ENCODE results near the gene HLCS.

The HLCS gene

DNA sequence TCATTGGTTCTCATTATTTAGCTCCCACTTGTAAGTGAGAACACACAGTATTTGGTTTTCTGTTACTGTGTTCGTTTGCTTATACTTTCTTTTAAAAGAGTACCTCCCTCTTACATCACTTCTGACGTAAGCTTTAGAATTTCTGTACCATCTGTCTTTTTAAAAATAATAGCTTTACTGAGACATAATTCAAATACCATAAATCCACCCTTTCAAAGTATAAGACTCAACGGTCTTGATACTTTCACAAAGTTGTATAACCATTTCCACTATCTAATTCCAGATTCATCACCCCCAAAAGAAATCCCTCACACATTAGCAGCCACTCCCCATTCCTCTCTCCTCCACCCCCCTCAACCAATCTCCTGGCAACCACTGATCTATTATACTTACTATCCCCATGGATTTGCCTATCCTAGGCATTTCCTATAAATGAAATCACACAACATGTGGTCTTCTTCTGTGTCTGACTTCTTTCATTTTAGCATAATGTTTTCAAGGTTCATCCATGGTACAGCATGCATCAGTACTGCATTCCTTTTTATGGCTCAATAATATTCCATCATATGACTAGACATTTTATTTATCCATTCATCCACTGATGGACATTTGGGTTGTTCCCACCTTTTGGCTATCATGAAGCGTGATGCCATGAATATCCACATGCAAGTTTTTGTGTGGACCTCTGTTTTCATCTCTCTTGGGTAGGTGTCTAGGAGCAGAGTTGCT, 104.7 kb downstream of the HLCS start:
- no peak overlapping the region for H3K9ac ChIP-seq (ENCODE audit: low read length)
- no peaks in the 10 kb centered on the region for H3K9me3 ChIP-seq (ENCODE audit: control insufficient read depth, low read depth, low read length)
- no peaks in the 10 kb centered on the region for H3K36me3 ChIP-seq (ENCODE audit: control insufficient read depth, low read depth, low read length)
- peaks cover 2% of the 10 kb centered on the region for H3K4me1 ChIP-seq (ENCODE audit: control insufficient read depth, low read depth, low read length)
- no peak overlapping the region for H3K27ac ChIP-seq (ENCODE audit: low read length)
- H3K4me3 ChIP-seq (ENCODE audit: low read length): no peak overlapping the region
- H3K27me3 ChIP-seq (ENCODE audit: control insufficient read depth, insufficient read depth, low read length): no peaks in the 10 kb centered on the region

DNA sequence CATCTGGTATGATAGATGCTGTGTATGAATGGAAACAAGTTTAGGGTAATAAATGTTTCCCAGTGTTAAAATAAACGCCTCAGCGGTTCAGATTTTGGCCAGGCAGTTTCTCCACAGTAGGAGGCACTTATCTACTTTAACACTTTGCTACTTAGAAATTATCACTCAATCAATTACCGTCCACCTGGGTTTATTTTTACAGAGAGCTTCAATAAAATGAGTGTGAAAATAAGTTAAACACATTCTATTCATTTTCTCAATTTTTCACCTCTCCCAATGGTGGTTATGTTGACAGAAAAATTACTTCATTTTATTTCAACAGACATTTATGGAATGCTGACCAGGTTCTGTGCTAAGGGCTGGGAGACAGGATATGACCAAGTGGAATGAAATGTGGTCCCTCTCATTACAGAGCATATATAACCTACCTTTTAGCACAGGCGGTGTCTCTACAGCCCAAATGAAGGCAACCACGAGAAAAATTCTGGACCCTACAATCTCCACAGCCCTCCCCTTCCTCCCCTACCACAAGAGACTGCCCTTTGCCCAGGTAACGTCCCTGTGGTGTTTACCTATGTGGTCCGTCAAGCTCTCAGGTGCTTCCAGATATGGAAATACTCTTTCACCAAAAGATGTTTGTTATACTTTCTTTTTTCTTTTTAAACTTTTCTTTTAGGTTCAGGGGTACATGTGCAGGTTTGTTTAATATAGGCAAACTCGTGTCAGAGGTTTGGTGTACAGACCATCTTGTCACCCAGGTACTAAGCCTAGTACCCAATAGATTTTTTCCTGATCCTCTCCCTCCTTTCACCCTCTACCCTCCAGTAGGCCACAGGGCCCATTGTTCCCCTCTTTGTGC, 105.5 kb downstream of the HLCS start:
- Histone ChIP-seq H3K36me3 (ENCODE audit: control insufficient read depth, low read depth, low read length) (no peaks in the 10 kb centered on the region), H3K4me1 (ENCODE audit: control insufficient read depth, low read depth, low read length) (peaks cover 2% of the 10 kb centered on the region), H3K27ac (ENCODE audit: low read length) (no peak overlapping the region), H3K9me3 (ENCODE audit: control insufficient read depth, low read depth, low read length) (no peaks in the 10 kb centered on the region), H3K4me3 (ENCODE audit: low read length) (no peak overlapping the region), H3K27me3 (ENCODE audit: control insufficient read depth, insufficient read depth, low read length) (no peaks in the 10 kb centered on the region), H3K9ac (ENCODE audit: low read length) (no peak overlapping the region)

DNA sequence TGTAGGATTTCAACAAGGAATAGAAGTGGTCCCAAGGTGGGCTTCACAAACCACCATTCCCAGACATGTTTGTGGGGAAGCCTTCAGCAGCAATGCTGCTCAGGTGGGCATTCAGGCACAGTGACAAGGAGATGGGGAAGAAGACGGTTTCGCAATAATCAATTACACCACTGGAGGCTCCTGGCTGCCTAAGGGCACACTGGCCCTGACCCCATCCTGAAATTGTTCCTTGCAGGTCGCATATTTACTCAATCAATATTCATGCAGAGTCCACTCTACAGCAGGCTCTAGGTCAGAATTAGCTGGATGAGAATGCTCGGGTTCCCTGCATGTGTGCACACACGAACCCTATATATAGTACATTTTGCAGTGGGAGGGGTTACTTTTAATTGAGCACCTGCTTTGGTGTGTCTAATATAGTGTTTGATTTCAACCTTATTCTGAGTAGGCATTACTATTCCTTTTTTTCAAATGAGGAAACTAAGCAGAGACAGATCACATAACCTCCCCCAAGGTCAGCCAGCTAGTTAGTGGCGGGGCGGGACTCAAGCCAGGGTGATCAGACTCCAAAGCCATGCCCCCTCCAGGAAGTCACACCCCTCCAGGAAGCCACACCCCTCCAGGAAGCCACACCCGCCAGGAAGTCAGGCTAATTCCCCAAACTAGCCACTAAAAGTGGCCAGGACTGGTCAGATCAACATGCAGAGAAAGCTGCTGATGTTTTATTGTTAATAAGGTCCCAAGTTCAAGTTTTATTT, 106.5 kb downstream of the HLCS start:
- Histone ChIP-seq H3K27ac (ENCODE audit: low read length) (no peak overlapping the region), H3K9ac (ENCODE audit: low read length) (no peak overlapping the region), H3K36me3 (ENCODE audit: control insufficient read depth, low read depth, low read length) (no peaks in the 10 kb centered on the region), H3K27me3 (ENCODE audit: control insufficient read depth, insufficient read depth, low read length) (no peaks in the 10 kb centered on the region), H3K4me1 (ENCODE audit: control insufficient read depth, low read depth, low read length) (peaks cover 2% of the 10 kb centered on the region), H3K4me3 (ENCODE audit: low read length) (no peak overlapping the region), H3K9me3 (ENCODE audit: control insufficient read depth, low read depth, low read length) (no peaks in the 10 kb centered on the region)

DNA sequence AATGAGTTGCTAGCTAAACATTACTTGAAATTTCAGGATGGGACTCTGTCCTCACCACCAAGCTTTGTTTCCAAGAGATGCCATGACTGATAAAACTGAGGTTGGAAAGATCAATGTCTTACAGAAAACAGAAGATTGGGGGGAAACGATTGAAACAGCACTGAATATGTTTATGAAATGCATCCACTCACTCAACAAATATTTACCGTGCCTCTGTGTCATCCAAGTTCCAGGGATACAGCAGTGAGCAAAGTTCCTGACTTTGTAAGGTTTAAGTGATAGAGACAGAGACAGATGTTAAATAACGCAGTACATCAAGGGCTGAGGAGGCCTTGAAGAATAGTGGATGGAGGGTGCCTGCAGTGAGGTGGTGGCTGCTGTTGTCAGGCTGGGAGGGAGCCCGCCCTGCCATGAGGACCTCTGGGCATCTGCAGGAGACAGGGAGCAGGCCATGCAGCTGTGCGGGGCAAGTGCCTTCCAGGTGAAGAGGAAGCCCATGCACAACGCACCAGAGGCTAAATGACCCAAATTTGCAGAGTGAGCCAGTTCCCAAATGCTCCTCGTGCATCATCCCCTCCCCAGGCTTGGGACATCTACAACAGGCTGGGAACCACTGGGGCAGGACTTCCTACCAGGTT, 108.0 kb downstream of the HLCS start:
- no peaks in the 10 kb centered on the region for H3K27me3 ChIP-seq (ENCODE audit: control insufficient read depth, insufficient read depth, low read length)
- H3K9ac ChIP-seq (ENCODE audit: low read length): no peak overlapping the region
- no peaks in the 10 kb centered on the region for H3K36me3 ChIP-seq (ENCODE audit: control insufficient read depth, low read depth, low read length)
- no peaks in the 10 kb centered on the region for H3K9me3 ChIP-seq (ENCODE audit: control insufficient read depth, low read depth, low read length)
- peaks cover 5% of the 10 kb centered on the region for H3K4me1 ChIP-seq (ENCODE audit: control insufficient read depth, low read depth, low read length)
- no peak overlapping the region for H3K27ac ChIP-seq (ENCODE audit: low read length)
- no peak overlapping the region for H3K4me3 ChIP-seq (ENCODE audit: low read length)

DNA sequence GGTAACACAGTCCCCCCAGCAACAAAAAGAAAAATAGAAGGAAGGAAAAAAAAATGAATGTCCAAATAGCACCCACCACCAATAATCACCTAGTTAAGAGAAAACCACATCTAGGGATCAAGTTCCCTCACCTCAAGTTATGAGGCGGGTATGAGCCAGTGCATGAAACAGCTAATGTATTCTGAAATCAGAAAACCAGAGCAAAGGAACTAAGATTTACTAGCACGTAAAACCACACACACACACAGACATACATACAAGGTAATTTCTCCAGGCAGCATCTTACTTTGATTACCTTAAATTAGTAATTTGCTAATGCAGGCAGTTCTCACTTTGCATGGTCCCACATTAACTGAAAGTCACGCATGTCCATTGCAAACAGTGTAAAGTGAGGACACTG, 109.8 kb downstream of the HLCS start:
- Histone ChIP-seq H3K27ac (ENCODE audit: low read length) (no peak overlapping the region), H3K27me3 (ENCODE audit: control insufficient read depth, insufficient read depth, low read length) (no peaks in the 10 kb centered on the region), H3K4me3 (ENCODE audit: low read length) (no peak overlapping the region), H3K36me3 (ENCODE audit: control insufficient read depth, low read depth, low read length) (no peaks in the 10 kb centered on the region), H3K9ac (ENCODE audit: low read length) (no peak overlapping the region), H3K9me3 (ENCODE audit: control insufficient read depth, low read depth, low read length) (no peaks in the 10 kb centered on the region), H3K4me1 (ENCODE audit: control insufficient read depth, low read depth, low read length) (peaks cover 5% of the 10 kb centered on the region)

DNA sequence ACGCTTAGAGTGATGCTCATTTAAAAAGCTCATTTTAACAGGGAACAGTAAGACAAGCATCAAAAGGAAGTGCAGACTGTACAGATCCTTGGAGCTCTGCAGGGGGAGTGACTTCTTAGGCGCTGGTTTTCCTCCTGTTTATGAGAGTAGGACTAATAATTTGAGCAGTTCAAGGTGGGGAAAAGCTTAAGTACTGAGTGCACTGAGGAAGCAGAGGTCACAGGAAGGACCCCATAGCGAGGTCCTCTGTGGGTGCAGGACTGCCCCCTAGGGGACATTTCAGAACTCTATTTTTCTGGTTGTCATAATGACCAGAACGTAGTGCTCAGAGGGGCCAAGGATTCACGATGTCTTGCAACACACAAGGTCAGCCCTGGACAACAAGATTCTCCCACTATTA, 112.1 kb downstream of the HLCS start:
- H3K36me3 ChIP-seq (ENCODE audit: control insufficient read depth, low read depth, low read length): no peaks in the 10 kb centered on the region

DNA sequence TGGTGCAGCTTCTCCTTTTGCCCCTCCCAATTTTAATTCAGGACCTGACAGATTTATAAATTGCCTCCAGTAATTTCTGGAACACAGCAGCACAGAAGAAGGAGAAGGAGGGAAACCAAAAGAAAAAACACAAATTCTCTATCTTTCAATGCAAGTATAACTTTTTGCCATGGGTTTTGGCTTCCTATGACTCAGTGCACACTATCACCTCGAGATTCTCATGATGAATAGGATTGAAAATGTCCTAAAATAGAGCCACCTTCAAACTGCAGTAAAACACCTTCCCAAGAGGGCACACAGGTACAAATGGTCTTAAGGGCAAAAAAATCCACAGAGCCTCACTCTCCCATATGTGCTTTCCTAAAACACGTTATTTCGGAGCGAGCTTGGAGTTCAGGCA, 113.6 kb downstream of the HLCS start:
- H3K27ac ChIP-seq (ENCODE audit: low read length): no peak overlapping the region
- H3K36me3 ChIP-seq (ENCODE audit: control insufficient read depth, low read depth, low read length): no peaks in the 10 kb centered on the region
- H3K4me3 ChIP-seq (ENCODE audit: low read length): no peak overlapping the region
- H3K9ac ChIP-seq (ENCODE audit: low read length): no peak overlapping the region
- H3K4me1 ChIP-seq (ENCODE audit: control insufficient read depth, low read depth, low read length): peaks cover 2% of the 10 kb centered on the region
- no peaks in the 10 kb centered on the region for H3K27me3 ChIP-seq (ENCODE audit: control insufficient read depth, insufficient read depth, low read length)
- H3K9me3 ChIP-seq (ENCODE audit: control insufficient read depth, low read depth, low read length): no peaks in the 10 kb centered on the region

More for the DNA sequence above, 112.1 kb downstream of the HLCS start:
- H3K9me3 ChIP-seq (ENCODE audit: control insufficient read depth, low read depth, low read length): no peaks in the 10 kb centered on the region
- H3K9ac ChIP-seq (ENCODE audit: low read length): no peak overlapping the region
- no peak overlapping the region for H3K27ac ChIP-seq (ENCODE audit: low read length)
- H3K27me3 ChIP-seq (ENCODE audit: control insufficient read depth, insufficient read depth, low read length): no peaks in the 10 kb centered on the region
- H3K4me1 ChIP-seq (ENCODE audit: control insufficient read depth, low read depth, low read length): peaks cover 2% of the 10 kb centered on the region
- no peak overlapping the region for H3K4me3 ChIP-seq (ENCODE audit: low read length)

DNA sequence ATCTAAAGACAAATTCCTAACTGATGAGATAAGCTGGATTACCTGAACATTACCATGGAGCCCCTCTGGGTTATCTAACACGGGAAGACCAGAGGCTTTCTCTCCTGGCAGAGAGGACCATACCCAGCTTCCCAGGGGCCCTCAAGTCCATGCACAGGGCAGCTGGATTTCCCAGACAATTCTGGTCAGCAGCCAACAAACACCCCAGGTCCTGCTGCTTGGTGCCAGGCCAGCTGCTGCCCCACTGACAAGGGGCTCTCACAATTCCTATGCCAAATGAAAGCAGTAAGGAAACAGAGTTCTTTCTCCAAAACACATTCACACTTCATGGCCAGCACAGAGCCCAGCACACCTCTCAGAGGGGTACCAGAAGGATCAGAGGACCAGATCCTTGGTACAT, 114.2 kb downstream of the HLCS start:
- Histone ChIP-seq H3K4me1 (ENCODE audit: control insufficient read depth, low read depth, low read length) (peaks cover 2% of the 10 kb centered on the region), H3K4me3 (ENCODE audit: low read length) (no peak overlapping the region)

DNA sequence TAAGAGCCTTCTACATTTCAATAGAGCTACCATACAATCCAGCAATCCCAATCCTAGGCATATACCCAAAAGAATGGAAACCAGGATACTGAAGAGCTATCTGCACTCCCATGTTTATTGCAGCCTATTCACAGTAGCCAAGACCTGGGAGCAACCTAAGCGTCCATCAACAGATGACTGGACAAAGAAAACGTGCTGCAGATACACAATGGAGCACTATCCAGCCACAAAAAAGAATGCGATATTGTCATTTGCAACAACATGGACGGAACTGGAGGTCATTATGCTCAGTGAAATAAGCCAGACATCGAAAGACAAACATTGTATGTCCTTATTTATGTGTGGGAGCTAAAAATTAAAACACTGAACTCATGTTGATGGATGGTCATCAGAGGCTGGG, 115.3 kb downstream of the HLCS start:
- Histone ChIP-seq H3K27me3 (ENCODE audit: control insufficient read depth, insufficient read depth, low read length) (no peaks in the 10 kb centered on the region), H3K36me3 (ENCODE audit: control insufficient read depth, low read depth, low read length) (no peaks in the 10 kb centered on the region), H3K4me1 (ENCODE audit: control insufficient read depth, low read depth, low read length) (peaks cover 2% of the 10 kb centered on the region), H3K9ac (ENCODE audit: low read length) (no peak overlapping the region), H3K27ac (ENCODE audit: low read length) (no peak overlapping the region), H3K9me3 (ENCODE audit: control insufficient read depth, low read depth, low read length) (no peaks in the 10 kb centered on the region), H3K4me3 (ENCODE audit: low read length) (no peak overlapping the region)

More for the DNA sequence above, 114.2 kb downstream of the HLCS start:
- H3K27ac ChIP-seq (ENCODE audit: low read length): no peak overlapping the region
- no peaks in the 10 kb centered on the region for H3K27me3 ChIP-seq (ENCODE audit: control insufficient read depth, insufficient read depth, low read length)
- H3K36me3 ChIP-seq (ENCODE audit: control insufficient read depth, low read depth, low read length): no peaks in the 10 kb centered on the region
- H3K9me3 ChIP-seq (ENCODE audit: control insufficient read depth, low read depth, low read length): no peaks in the 10 kb centered on the region
- no peak overlapping the region for H3K9ac ChIP-seq (ENCODE audit: low read length)

DNA sequence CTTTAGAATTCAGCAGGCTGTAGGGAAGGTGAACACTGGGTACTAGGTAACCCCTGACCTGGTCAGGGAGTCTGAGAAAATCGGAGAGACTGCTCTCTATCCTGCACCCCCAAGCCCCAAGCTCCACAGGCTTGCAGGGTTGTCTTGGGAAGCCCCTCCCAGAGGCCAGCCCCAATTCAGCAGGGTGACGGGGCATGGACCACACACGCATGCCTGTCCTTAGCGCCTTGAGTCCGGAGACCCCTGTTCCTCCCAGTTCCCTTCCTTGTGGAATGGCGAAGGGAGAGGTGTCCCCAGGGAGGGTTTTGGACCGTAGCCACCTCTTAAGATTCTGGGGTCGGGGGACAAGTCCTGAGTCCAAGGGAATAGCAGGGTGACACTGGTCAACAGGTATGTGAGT, 116.1 kb downstream of the HLCS start:
- Histone ChIP-seq H3K4me3 (ENCODE audit: low read length) (no peak overlapping the region), H3K4me1 (ENCODE audit: control insufficient read depth, low read depth, low read length) (peaks cover 2% of the 10 kb centered on the region), H3K9me3 (ENCODE audit: control insufficient read depth, low read depth, low read length) (no peaks in the 10 kb centered on the region), H3K36me3 (ENCODE audit: control insufficient read depth, low read depth, low read length) (no peaks in the 10 kb centered on the region), H3K9ac (ENCODE audit: low read length) (no peak overlapping the region), H3K27me3 (ENCODE audit: control insufficient read depth, insufficient read depth, low read length) (no peaks in the 10 kb centered on the region), H3K27ac (ENCODE audit: low read length) (no peak overlapping the region)

DNA sequence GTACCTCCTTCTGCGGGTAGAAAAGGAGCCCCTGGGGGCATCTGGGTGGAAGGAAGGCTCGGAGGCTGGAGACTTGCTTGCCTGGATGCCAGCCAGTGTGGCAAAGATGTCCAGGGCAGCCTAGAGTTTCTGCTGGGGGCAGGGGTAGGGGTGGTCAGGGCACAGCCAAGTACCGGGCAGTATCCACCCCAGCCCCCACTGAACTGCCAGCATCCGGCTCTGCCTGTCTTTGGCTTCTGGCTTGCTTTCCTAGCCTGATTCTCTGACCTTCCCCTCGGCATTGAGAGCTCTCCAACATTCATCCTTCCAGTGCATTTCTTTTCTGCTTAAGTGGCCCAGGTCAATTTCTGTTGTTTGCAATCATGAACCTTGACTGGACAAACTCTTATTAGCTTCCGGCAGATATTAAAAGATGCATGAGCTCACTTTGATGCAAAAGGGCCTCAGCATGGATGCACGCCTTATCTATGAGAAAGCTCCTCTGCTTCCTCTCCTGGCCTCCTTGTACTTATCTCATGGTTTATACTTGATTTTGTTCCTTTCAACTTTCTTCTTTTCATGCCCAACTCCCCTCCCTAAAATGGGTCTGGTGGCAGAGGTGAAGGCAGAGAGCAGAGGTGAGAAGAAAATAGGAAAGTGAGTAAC, 116.9 kb downstream of the HLCS start:
- Histone ChIP-seq H3K27ac (ENCODE audit: low read length) (no peak overlapping the region), H3K9me3 (ENCODE audit: control insufficient read depth, low read depth, low read length) (no peaks in the 10 kb centered on the region), H3K4me3 (ENCODE audit: low read length) (no peak overlapping the region), H3K4me1 (ENCODE audit: control insufficient read depth, low read depth, low read length) (peaks cover 2% of the 10 kb centered on the region), H3K9ac (ENCODE audit: low read length) (no peak overlapping the region), H3K36me3 (ENCODE audit: control insufficient read depth, low read depth, low read length) (no peaks in the 10 kb centered on the region), H3K27me3 (ENCODE audit: control insufficient read depth, insufficient read depth, low read length) (no peaks in the 10 kb centered on the region)

Measured in iPS-18a (cell line).